ENCODE measurements around the gene BAG3.
A peak's percentile ranks its signal among the peaks of the same experiment; 100 is the strongest.

The BAG3 gene

GRCh38 chr10:119644994-119645393 lies 6.2 kb upstream of the BAG3 start:
- in situ Hi-C loops (cut with HindIII; ENCODE audit: low sequenced_read_pairs), result no loop called here
- no peak for TF ChIP-seq CTCF (IDR thresholded peaks at IDR 0.05; ENCODE audit: low read depth, low read length, missing control alignments)
- no peak overlapping the region for H3K4me3 ChIP-seq (ENCODE audit: low read depth, low read length)
- no peak for DNase-seq (ENCODE audit: low read depth)

GRCh38 chr10:119650062-119650461 lies 1.1 kb upstream of the BAG3 start:
- in situ Hi-C loops (cut with HindIII; ENCODE audit: low sequenced_read_pairs), result no loop called here
- TF ChIP-seq CTCF (IDR thresholded peaks at IDR 0.05; ENCODE audit: low read depth, low read length, missing control alignments), result no peak
- H3K4me3 ChIP-seq (ENCODE audit: low read depth, low read length), result no peak overlapping the region

GRCh38 chr10:119651514-119652360 lies 557 bp downstream of the BAG3 start:
- in situ Hi-C loops (cut with HindIII; ENCODE audit: low sequenced_read_pairs), result no loop called here
- no peak for TF ChIP-seq CTCF (IDR thresholded peaks at IDR 0.05; ENCODE audit: low read depth, low read length, missing control alignments)
- H3K4me3 ChIP-seq (ENCODE audit: low read depth, low read length), result peak overlapping the region; percentile 86
- DNase-seq (ENCODE audit: low read depth), result no peak

More at GRCh38 chr10:119650062-119650461, 1.1 kb upstream of the BAG3 start:
- DNase-seq (ENCODE audit: low read depth), result no peak

- H3K4me3 ChIP-seq (ENCODE audit: low read depth, low read length), result peak overlapping the region; percentile 86
- TF ChIP-seq CTCF (IDR thresholded peaks at IDR 0.05; ENCODE audit: low read depth, low read length, missing control alignments), result peak; percentile 49
- peak; percentile 41 for DNase-seq (ENCODE audit: low read depth)
- in situ Hi-C loops (cut with HindIII; ENCODE audit: low sequenced_read_pairs), result no loop called here
These were observed 1.2 kb downstream of the BAG3 start for GRCh38 chr10:119652361-119652730.

GRCh38 chr10:119653209-119653608 lies 2.0 kb downstream of the BAG3 start:
- DNase-seq (ENCODE audit: low read depth), result no peak
- H3K4me3 ChIP-seq (ENCODE audit: low read depth, low read length), result peak overlapping the region; percentile 86
- TF ChIP-seq CTCF (IDR thresholded peaks at IDR 0.05; ENCODE audit: low read depth, low read length, missing control alignments), result no peak
- in situ Hi-C loops (cut with HindIII; ENCODE audit: low sequenced_read_pairs), result no loop called here

- peak overlapping the region; percentile 86 for H3K4me3 ChIP-seq (ENCODE audit: low read depth, low read length)
- no peak for TF ChIP-seq CTCF (IDR thresholded peaks at IDR 0.05; ENCODE audit: low read depth, low read length, missing control alignments)
- in situ Hi-C loops (cut with HindIII; ENCODE audit: low sequenced_read_pairs), result no loop called here
- DNase-seq (ENCODE audit: low read depth), result no peak
These were observed 2.7 kb downstream of the BAG3 start for GRCh38 chr10:119653916-119654315.

Measured in astrocyte of the cerebellum (primary cell).